ENCODE results near the gene QKI.

The QKI gene

GRCh38 chr6:163397326-163397725 lies 17.2 kb upstream of the QKI start:
- H3K4me3 ChIP-seq (ENCODE audit: control insufficient read depth, low read depth, low read length): no peak overlapping the region
- TF ChIP-seq CTCF (IDR thresholded peaks at IDR 0.05; ENCODE audit: control insufficient read depth, insufficient read depth, low read depth, low read length, missing control alignments): no peak
- no peak for DNase-seq (ENCODE audit: low read depth)

- no peak overlapping the region for H3K4me3 ChIP-seq (ENCODE audit: control insufficient read depth, low read depth, low read length)
- no peak for DNase-seq (ENCODE audit: low read depth)
- no peak for TF ChIP-seq CTCF (IDR thresholded peaks at IDR 0.05; ENCODE audit: control insufficient read depth, insufficient read depth, low read depth, low read length, missing control alignments)
Measured at GRCh38 chr6:163398115-163398514, 16.4 kb upstream of the QKI start.

GRCh38 chr6:163398815-163399214 lies 15.7 kb upstream of the QKI start:
- no peak for DNase-seq (ENCODE audit: low read depth)
- TF ChIP-seq CTCF (IDR thresholded peaks at IDR 0.05; ENCODE audit: control insufficient read depth, insufficient read depth, low read depth, low read length, missing control alignments): no peak
- no peak overlapping the region for H3K4me3 ChIP-seq (ENCODE audit: control insufficient read depth, low read depth, low read length)

GRCh38 chr6:163400509-163400908 lies 14.0 kb upstream of the QKI start:
- H3K4me3 ChIP-seq (ENCODE audit: control insufficient read depth, low read depth, low read length): no peak overlapping the region
- no peak for TF ChIP-seq CTCF (IDR thresholded peaks at IDR 0.05; ENCODE audit: control insufficient read depth, insufficient read depth, low read depth, low read length, missing control alignments)
- no peak for DNase-seq (ENCODE audit: low read depth)

- H3K4me3 ChIP-seq (ENCODE audit: control insufficient read depth, low read depth, low read length): no peak overlapping the region
- no peak for TF ChIP-seq CTCF (IDR thresholded peaks at IDR 0.05; ENCODE audit: control insufficient read depth, insufficient read depth, low read depth, low read length, missing control alignments)
- DNase-seq (ENCODE audit: low read depth): no peak
Measured at GRCh38 chr6:163401039-163401885, 13.3 kb upstream of the QKI start.

GRCh38 chr6:163402616-163403015 lies 11.9 kb upstream of the QKI start:
- no peak overlapping the region for H3K4me3 ChIP-seq (ENCODE audit: control insufficient read depth, low read depth, low read length)
- TF ChIP-seq CTCF (IDR thresholded peaks at IDR 0.05; ENCODE audit: control insufficient read depth, insufficient read depth, low read depth, low read length, missing control alignments): no peak
- no peak for DNase-seq (ENCODE audit: low read depth)

Data from AG09309 (cell line).